ENCODE results near the gene HMX1. TPM values are rescaled to one million over a fixed set of nuclear protein-coding genes. Genes with fewer than 3 reads are reported as not detected.

The HMX1 gene
- total and polyA plus RNA-seq, 2 experiments from 2014 or later = 0.69 TPM; not detected in 1

DNA sequence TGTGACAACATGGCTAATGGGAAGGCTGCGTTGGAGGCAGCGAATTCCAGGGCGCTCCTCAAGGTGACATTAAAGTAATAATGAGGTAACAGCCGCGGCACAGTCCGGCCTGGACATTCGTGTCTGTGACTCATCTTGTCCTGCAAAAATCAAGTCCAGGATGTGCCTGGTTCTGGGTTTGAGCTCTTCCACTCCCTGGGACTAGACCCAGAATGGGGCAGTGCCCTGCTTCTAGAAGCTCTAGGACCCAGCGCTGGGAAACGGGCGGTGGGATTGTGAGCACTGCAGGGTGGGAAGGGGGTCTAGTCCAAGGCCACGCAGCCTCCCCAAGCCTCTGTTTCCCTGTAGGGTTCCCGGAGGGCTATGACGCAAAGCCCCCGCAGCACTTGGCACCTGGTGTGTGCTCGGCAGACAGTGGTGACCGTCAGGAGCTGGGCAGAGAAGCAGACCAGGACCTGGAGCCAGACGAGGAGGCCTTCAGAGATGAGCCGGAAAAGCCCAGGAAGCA is 34.9 kb downstream of the HMX1 start:
- Mint-ChIP-seq H3K36me3 (ENCODE audit: low read depth) (no peaks in the 10 kb centered on the region), H3K4me1 (peaks cover 9% of the 10 kb centered on the region), H3K4me3 (no peak overlapping the region), H3K9me3 (no peaks in the 10 kb centered on the region), H3K27me3 (ENCODE audit: insufficient read depth, low read depth, poor library complexity) (peaks cover 10% of the 10 kb centered on the region), H3K27ac (no peak overlapping the region)
- Histone ChIP-seq H4K20me1 (replicated peaks; ENCODE audit: insufficient read depth) (no peaks in the 10 kb centered on the region), H3K4me3 (no peak overlapping the region), H3K27ac (ENCODE audit: low read depth) (no peak overlapping the region), H2AFZ (no peak overlapping the region), H3K36me3 (ENCODE audit: insufficient read depth) (no peaks in the 10 kb centered on the region), H3K9me2 (ENCODE audit: insufficient read depth) (no peaks in the 10 kb centered on the region), H3K4me1 (ENCODE audit: insufficient read depth) (no peaks in the 10 kb centered on the region; the same call in 1 of the 2 replicates), H3K4me2 (no peak overlapping the region), H3F3A (replicated peaks; ENCODE audit: low read depth) (no peaks in the 10 kb centered on the region), H3K27me3 (ENCODE audit: insufficient read depth) (no peaks in the 10 kb centered on the region), H3K79me2 (replicated peaks; ENCODE audit: insufficient read depth) (no peaks in the 10 kb centered on the region)
- TF ChIP-seq ZNF331 (CRISPR knock-in tag; IDR thresholded peaks at IDR 0.05; ENCODE audit: low read depth) (no peak), ZNF114 (CRISPR knock-in tag; IDR thresholded peaks at IDR 0.05) (no peak), JUNB (IDR thresholded peaks at IDR 0.05; ENCODE audit: unreplicated experiment) (no peak), NANOG (IDR thresholded peaks at IDR 0.05; ENCODE audit: borderline replicate concordance) (no peak), POLR2AphosphoS5 (IDR thresholded peaks at IDR 0.05; ENCODE audit: low read depth) (no peak), CREB1 (CRISPR knock-in tag; IDR thresholded peaks at IDR 0.05; ENCODE audit: low read depth) (no peak), STAT1 (IDR thresholded peaks at IDR 0.05; ENCODE audit: unreplicated experiment) (no peak), EZH2 (IDR thresholded peaks at IDR 0.05; ENCODE audit: low read depth, unreplicated experiment) (no peak), EZH2phosphoT487 (IDR thresholded peaks at IDR 0.05; ENCODE audit: unreplicated experiment) (no peak)
- TF ChIP-seq, protein P1, sequence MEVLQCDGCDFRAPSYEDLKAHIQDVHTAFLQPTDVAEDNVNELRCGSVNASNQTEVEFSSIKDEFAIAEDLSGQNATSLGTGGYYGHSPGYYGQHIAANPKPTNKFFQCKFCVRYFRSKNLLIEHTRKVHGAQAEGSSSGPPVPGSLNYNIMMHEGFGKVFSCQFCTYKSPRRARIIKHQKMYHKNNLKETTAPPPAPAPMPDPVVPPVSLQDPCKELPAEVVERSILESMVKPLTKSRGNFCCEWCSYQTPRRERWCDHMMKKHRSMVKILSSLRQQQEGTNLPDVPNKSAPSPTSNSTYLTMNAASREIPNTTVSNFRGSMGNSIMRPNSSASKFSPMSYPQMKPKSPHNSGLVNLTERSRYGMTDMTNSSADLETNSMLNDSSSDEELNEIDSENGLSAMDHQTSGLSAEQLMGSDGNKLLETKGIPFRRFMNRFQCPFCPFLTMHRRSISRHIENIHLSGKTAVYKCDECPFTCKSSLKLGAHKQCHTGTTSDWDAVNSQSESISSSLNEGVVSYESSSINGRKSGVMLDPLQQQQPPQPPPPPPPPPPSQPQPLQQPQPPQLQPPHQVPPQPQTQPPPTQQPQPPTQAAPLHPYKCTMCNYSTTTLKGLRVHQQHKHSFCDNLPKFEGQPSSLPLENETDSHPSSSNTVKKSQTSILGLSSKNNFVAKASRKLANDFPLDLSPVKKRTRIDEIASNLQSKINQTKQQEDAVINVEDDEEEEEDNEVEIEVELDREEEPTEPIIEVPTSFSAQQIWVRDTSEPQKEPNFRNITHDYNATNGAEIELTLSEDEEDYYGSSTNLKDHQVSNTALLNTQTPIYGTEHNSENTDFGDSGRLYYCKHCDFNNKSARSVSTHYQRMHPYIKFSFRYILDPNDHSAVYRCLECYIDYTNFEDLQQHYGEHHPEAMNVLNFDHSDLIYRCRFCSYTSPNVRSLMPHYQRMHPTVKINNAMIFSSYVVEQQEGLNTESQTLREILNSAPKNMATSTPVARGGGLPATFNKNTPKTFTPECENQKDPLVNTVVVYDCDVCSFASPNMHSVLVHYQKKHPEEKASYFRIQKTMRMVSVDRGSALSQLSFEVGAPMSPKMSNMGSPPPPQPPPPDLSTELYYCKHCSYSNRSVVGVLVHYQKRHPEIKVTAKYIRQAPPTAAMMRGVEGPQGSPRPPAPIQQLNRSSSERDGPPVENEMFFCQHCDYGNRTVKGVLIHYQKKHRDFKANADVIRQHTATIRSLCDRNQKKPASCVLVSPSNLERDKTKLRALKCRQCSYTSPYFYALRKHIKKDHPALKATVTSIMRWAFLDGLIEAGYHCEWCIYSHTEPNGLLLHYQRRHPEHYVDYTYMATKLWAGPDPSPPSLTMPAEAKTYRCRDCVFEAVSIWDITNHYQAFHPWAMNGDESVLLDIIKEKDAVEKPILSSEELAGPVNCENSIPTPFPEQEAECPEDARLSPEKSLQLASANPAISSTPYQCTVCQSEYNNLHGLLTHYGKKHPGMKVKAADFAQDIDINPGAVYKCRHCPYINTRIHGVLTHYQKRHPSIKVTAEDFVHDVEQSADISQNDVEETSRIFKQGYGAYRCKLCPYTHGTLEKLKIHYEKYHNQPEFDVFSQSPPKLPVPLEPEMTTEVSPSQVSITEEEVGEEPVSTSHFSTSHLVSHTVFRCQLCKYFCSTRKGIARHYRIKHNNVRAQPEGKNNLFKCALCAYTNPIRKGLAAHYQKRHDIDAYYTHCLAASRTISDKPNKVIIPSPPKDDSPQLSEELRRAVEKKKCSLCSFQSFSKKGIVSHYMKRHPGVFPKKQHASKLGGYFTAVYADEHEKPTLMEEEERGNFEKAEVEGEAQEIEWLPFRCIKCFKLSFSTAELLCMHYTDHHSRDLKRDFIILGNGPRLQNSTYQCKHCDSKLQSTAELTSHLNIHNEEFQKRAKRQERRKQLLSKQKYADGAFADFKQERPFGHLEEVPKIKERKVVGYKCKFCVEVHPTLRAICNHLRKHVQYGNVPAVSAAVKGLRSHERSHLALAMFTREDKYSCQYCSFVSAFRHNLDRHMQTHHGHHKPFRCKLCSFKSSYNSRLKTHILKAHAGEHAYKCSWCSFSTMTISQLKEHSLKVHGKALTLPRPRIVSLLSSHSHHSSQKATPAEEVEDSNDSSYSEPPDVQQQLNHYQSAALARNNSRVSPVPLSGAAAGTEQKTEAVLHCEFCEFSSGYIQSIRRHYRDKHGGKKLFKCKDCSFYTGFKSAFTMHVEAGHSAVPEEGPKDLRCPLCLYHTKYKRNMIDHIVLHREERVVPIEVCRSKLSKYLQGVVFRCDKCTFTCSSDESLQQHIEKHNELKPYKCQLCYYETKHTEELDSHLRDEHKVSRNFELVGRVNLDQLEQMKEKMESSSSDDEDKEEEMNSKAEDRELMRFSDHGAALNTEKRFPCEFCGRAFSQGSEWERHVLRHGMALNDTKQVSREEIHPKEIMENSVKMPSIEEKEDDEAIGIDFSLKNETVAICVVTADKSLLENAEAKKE (CRISPR knock-in tag; IDR thresholded peaks at IDR 0.05) = no peak
- TF ChIP-seq, protein P2, sequence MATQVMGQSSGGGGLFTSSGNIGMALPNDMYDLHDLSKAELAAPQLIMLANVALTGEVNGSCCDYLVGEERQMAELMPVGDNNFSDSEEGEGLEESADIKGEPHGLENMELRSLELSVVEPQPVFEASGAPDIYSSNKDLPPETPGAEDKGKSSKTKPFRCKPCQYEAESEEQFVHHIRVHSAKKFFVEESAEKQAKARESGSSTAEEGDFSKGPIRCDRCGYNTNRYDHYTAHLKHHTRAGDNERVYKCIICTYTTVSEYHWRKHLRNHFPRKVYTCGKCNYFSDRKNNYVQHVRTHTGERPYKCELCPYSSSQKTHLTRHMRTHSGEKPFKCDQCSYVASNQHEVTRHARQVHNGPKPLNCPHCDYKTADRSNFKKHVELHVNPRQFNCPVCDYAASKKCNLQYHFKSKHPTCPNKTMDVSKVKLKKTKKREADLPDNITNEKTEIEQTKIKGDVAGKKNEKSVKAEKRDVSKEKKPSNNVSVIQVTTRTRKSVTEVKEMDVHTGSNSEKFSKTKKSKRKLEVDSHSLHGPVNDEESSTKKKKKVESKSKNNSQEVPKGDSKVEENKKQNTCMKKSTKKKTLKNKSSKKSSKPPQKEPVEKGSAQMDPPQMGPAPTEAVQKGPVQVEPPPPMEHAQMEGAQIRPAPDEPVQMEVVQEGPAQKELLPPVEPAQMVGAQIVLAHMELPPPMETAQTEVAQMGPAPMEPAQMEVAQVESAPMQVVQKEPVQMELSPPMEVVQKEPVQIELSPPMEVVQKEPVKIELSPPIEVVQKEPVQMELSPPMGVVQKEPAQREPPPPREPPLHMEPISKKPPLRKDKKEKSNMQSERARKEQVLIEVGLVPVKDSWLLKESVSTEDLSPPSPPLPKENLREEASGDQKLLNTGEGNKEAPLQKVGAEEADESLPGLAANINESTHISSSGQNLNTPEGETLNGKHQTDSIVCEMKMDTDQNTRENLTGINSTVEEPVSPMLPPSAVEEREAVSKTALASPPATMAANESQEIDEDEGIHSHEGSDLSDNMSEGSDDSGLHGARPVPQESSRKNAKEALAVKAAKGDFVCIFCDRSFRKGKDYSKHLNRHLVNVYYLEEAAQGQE (IDR thresholded peaks at IDR 0.05; ENCODE audit: unreplicated experiment) = no peak
- TF ChIP-seq, protein P3, sequence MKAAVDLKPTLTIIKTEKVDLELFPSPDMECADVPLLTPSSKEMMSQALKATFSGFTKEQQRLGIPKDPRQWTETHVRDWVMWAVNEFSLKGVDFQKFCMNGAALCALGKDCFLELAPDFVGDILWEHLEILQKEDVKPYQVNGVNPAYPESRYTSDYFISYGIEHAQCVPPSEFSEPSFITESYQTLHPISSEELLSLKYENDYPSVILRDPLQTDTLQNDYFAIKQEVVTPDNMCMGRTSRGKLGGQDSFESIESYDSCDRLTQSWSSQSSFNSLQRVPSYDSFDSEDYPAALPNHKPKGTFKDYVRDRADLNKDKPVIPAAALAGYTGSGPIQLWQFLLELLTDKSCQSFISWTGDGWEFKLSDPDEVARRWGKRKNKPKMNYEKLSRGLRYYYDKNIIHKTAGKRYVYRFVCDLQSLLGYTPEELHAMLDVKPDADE (IDR thresholded peaks at IDR 0.05) = no peak
- TF ChIP-seq, protein P4, sequence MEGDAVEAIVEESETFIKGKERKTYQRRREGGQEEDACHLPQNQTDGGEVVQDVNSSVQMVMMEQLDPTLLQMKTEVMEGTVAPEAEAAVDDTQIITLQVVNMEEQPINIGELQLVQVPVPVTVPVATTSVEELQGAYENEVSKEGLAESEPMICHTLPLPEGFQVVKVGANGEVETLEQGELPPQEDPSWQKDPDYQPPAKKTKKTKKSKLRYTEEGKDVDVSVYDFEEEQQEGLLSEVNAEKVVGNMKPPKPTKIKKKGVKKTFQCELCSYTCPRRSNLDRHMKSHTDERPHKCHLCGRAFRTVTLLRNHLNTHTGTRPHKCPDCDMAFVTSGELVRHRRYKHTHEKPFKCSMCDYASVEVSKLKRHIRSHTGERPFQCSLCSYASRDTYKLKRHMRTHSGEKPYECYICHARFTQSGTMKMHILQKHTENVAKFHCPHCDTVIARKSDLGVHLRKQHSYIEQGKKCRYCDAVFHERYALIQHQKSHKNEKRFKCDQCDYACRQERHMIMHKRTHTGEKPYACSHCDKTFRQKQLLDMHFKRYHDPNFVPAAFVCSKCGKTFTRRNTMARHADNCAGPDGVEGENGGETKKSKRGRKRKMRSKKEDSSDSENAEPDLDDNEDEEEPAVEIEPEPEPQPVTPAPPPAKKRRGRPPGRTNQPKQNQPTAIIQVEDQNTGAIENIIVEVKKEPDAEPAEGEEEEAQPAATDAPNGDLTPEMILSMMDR (conservative IDR thresholded peaks at IDR 0.05; ENCODE audit: low read depth in 2 of 2) = no peak
- ATAC-seq (no peak), DNase-seq (ENCODE audit: low spot score) (no peak)
